ENCODE results near the gene MS4A4E.

DNA sequence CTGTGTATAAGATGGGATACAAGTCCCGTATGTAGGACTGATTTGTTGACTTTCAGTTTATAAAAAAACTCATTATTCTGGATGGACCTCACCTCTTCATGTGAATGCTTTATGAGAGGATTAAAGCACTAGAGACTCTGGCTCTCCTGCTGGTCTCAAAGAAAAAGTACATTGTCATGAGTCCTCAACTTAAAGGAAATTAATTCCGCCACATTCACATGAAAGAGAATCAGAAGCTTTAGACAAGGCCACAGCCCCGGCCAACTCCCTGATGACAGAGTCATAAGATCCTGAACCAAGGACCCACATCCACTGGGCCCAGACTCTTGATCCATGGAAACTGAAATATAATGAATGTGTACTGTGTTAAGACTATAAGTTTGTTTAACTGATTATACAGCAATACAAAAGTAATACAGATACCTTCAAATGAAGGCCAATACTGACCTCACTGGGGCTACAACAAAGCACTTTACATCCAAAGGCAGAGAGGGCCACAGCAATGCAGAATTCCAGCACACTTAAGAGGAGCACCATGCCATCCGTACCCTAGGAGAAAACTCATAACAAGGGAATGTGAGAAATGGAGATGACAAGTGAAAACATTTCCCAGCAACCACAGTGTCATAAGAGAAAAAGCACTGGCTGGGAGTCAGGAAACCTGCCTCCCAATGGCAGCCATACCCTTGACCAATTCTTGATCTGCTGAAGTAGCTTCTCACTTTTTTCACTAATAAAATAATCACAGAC is 34.6 kb downstream of the MS4A4E start:
- TF ChIP-seq, protein P1, sequence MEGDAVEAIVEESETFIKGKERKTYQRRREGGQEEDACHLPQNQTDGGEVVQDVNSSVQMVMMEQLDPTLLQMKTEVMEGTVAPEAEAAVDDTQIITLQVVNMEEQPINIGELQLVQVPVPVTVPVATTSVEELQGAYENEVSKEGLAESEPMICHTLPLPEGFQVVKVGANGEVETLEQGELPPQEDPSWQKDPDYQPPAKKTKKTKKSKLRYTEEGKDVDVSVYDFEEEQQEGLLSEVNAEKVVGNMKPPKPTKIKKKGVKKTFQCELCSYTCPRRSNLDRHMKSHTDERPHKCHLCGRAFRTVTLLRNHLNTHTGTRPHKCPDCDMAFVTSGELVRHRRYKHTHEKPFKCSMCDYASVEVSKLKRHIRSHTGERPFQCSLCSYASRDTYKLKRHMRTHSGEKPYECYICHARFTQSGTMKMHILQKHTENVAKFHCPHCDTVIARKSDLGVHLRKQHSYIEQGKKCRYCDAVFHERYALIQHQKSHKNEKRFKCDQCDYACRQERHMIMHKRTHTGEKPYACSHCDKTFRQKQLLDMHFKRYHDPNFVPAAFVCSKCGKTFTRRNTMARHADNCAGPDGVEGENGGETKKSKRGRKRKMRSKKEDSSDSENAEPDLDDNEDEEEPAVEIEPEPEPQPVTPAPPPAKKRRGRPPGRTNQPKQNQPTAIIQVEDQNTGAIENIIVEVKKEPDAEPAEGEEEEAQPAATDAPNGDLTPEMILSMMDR (IDR thresholded peaks at IDR 0.05) = no peak
- no peak for TF ChIP-seq POLR2A (IDR thresholded peaks at IDR 0.05)
